BJ (cell line): ENCODE data around the gene DIP2A. TPM values are rescaled to one million over a fixed set of nuclear protein-coding genes. Genes with fewer than 3 reads are reported as not detected.

ENCODE experiments used
- CTCF ChIA-PET: fragments of 350-600 bp; formaldehyde crosslinking; extraction: SDS; loops from one replicate; lab custom pipeline; 2021; ENCODE audit warnings: antibody characterized with exemption, inconsistent platforms; lab: Yijun Ruan, JAX
- POLR2A ChIA-PET: fragments of 300-600 bp; sonication (Branson Sonifier 250); formaldehyde crosslinking; extraction: SDS; loops from one replicate; lab custom pipeline; 2021; ENCODE audit warnings: antibody characterized with exemption; lab: Charles Lee
- DNase-seq: peaks from one replicate; pipeline ENCODE4 v3.0.0-alpha.2; 2011; ENCODE audit warnings: low read depth
- H3K27me3 ChIP-seq: 2 replicates; pipeline ENCODE4 v1.6.0; 2011; ENCODE audit warnings: low read length; ENCODE audit not compliant: control insufficient read depth, insufficient read depth
- H3K36me3 ChIP-seq: 2 replicates; pipeline ENCODE4 v1.5.1; 2011; ENCODE audit warnings: low read length; ENCODE audit not compliant: control insufficient read depth, insufficient read depth
- H3K4me3 ChIP-seq: 2 replicates; pipeline ENCODE4 v1.5.1; 2011; ENCODE audit warnings: low read depth, mild to moderate bottlenecking, control low read depth, low read length
- polyA plus RNA-seq: library from polyadenylated mRNA; depleted of rRNA; stranded (reverse); fragments of >200 nt; gene quantifications from 2 replicates; pipeline ENCODE4 v1.2.3, GENCODE V29; 2011
- TF ChIP-seq, protein P1 (sequence below): IDR thresholded peaks from 2 replicates; pipeline ENCODE4 v1.5.1; 2011; ENCODE audit warnings: low read depth, mild to moderate bottlenecking, control low read depth, inconsistent platforms, low read length, moderate library complexity; ENCODE audit not compliant: insufficient read depth

The DIP2A gene
- polyA plus RNA-seq, 1 experiment, result 18.7 TPM

DNA sequence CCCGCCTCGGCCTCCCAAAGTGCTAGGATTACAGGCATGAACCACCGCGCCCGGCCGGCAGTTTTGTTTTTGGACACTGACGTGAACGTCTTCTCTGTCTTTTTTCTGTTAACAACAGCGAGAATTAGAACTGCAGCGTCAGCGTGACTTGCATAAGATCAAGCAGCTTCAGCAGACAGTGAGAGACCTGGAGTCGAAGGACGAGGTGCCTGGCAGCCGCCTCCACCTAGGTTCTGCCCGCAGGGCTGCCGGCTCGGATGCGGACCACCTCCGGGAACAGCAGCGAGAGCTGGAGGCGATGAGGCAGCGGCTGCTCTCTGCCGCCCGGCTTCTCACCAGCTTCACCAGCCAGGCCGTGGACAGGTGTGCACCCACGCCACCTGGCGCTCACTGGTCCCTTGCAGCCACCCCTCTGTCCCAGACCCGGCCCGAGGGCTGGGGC is 22.9 kb upstream of the DIP2A start:
- H3K27me3 ChIP-seq, result no peaks in the 10 kb centered on the region
- H3K4me3 ChIP-seq, result no peak overlapping the region
- CTCF ChIA-PET, result no interaction called here
- peaks cover 27% of the 10 kb centered on the region for H3K36me3 ChIP-seq
- POLR2A ChIA-PET, result no interaction called here
- TF ChIP-seq, protein P1, sequence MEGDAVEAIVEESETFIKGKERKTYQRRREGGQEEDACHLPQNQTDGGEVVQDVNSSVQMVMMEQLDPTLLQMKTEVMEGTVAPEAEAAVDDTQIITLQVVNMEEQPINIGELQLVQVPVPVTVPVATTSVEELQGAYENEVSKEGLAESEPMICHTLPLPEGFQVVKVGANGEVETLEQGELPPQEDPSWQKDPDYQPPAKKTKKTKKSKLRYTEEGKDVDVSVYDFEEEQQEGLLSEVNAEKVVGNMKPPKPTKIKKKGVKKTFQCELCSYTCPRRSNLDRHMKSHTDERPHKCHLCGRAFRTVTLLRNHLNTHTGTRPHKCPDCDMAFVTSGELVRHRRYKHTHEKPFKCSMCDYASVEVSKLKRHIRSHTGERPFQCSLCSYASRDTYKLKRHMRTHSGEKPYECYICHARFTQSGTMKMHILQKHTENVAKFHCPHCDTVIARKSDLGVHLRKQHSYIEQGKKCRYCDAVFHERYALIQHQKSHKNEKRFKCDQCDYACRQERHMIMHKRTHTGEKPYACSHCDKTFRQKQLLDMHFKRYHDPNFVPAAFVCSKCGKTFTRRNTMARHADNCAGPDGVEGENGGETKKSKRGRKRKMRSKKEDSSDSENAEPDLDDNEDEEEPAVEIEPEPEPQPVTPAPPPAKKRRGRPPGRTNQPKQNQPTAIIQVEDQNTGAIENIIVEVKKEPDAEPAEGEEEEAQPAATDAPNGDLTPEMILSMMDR, result no peak
- no peak for DNase-seq

DNA sequence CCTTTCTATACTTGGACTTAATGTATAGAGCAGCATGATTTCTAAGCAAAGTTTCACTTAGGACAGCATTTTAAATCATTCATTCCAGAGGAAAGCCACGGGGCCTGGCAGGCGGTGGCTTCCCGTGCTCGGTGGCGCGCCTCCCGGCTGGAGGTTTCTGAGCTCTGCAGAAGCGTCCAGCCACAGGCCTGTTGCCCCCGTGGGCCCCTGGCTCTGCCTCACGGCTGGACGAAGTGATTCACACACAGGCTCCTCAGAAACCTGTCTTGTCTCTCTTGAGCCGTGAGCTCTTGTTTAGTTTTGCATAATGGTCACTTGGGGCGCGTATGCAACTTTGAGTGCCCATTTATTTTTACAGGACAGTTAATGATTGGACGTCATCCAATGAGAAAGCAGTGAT is 22.1 kb upstream of the DIP2A start:
- TF ChIP-seq, protein P1, result no peak
- Histone ChIP-seq H3K27me3 (no peaks in the 10 kb centered on the region), H3K4me3 (no peak overlapping the region), H3K36me3 (peaks cover 29% of the 10 kb centered on the region)
- CTCF ChIA-PET, result no interaction called here
- no peak for DNase-seq
- POLR2A ChIA-PET, result no interaction called here

- H3K4me3 ChIP-seq, result no peak overlapping the region
- TF ChIP-seq, protein P1, result no peak
- POLR2A ChIA-PET, result no interaction called here
- H3K36me3 ChIP-seq, result peaks cover 29% of the 10 kb centered on the region
- DNase-seq, result no peak
- H3K27me3 ChIP-seq, result no peaks in the 10 kb centered on the region
- CTCF ChIA-PET, result no interaction called here
Observed at GRCh38 chr21:46437096-46437498, 21.6 kb upstream of the DIP2A start.

DNA sequence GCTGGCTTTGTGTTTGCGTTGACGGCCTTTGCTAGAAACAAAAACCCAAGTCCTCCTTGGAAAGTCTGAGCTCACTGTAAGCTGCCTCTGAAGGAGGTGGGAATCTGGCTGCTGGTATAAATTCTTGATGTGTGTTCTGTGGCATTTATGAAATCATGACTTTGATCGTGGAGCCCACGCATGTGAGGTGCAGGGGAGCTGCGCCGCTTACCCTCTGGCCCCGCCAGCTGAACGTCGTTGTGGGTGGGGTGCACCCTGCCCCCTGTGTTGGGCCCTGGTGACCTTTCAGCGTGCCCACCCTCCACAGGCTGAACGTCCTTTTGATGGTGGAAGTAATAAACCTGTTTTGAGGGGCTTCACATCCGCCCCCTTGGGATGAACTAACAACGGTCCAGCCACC is 21.2 kb upstream of the DIP2A start:
- Histone ChIP-seq H3K27me3 (no peaks in the 10 kb centered on the region), H3K4me3 (no peak overlapping the region), H3K36me3 (peaks cover 30% of the 10 kb centered on the region)
- ChIA-PET POLR2A (no interaction called here), CTCF (no interaction called here)
- TF ChIP-seq, protein P1, result no peak
- DNase-seq, result no peak

DNA sequence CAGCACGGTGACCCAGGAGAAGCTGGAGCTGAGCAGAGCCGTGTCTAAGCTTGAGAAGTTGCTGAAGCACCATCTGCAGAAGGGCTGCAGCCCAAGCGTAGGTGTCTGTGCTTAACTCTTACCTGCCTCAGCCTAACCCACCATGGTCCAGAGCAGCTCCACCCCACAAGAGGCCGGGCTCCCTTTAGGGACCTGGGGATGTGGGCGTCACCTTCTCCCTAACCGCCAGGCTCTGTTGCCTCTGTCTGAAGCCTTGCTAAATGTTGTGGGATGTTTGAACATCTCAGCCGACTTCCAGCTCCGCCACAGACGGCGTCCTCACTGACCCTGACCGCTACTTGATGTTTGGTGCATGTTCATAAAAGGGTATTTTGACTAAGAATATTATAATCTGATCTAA is 20.4 kb upstream of the DIP2A start:
- CTCF ChIA-PET, result no interaction called here
- no peaks in the 10 kb centered on the region for H3K27me3 ChIP-seq
- no peak for DNase-seq
- TF ChIP-seq, protein P1, result no peak
- H3K4me3 ChIP-seq, result no peak overlapping the region
- POLR2A ChIA-PET, result no interaction called here
- peaks cover 35% of the 10 kb centered on the region for H3K36me3 ChIP-seq
